Testis (tissue), 2 donors: ENCODE data around the gene SUSD3.

Experiments used
- POLR2A ChIP-seq: fragments of 450-650 bp; IDR thresholded peaks from one replicate; pipeline ENCODE4 v1.6.1; 2017; ENCODE audit warnings: antibody characterized with exemption, mild to moderate bottlenecking, moderate library complexity
- TF ChIP-seq, protein P1 (sequence below), 3 experiments: fragments of 450-650 bp in 2 of 3; fragments of 200-600 bp in 1 of 3; sonication (generic) in 1 of 3; IDR thresholded peaks; one replicate each; pipeline ENCODE4 v1.5.1; 2016 to 2019; ENCODE audit warnings: antibody characterized with exemption in 3 of 3, mild to moderate bottlenecking in 2 of 3, moderate library complexity in 1 of 3

GRCh38 chr9:93098236-93098946 is 39.9 kb downstream of the SUSD3 start:
- TF ChIP-seq, protein P1, sequence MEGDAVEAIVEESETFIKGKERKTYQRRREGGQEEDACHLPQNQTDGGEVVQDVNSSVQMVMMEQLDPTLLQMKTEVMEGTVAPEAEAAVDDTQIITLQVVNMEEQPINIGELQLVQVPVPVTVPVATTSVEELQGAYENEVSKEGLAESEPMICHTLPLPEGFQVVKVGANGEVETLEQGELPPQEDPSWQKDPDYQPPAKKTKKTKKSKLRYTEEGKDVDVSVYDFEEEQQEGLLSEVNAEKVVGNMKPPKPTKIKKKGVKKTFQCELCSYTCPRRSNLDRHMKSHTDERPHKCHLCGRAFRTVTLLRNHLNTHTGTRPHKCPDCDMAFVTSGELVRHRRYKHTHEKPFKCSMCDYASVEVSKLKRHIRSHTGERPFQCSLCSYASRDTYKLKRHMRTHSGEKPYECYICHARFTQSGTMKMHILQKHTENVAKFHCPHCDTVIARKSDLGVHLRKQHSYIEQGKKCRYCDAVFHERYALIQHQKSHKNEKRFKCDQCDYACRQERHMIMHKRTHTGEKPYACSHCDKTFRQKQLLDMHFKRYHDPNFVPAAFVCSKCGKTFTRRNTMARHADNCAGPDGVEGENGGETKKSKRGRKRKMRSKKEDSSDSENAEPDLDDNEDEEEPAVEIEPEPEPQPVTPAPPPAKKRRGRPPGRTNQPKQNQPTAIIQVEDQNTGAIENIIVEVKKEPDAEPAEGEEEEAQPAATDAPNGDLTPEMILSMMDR (IDR thresholded peaks at IDR 0.05), result no peak
- TF ChIP-seq POLR2A, result no peak
